ENCODE data around the gene TM4SF4.
A peak's percentile ranks its signal among the peaks of the same experiment; 100 is the strongest.
"Not testable (repeated sequence)": the region's sequence is repeated elsewhere in the genome, so short reads cannot be mapped to it uniquely, and the experiment has no call there.

Gene TM4SF4, protein sequence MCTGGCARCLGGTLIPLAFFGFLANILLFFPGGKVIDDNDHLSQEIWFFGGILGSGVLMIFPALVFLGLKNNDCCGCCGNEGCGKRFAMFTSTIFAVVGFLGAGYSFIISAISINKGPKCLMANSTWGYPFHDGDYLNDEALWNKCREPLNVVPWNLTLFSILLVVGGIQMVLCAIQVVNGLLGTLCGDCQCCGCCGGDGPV

DNA sequence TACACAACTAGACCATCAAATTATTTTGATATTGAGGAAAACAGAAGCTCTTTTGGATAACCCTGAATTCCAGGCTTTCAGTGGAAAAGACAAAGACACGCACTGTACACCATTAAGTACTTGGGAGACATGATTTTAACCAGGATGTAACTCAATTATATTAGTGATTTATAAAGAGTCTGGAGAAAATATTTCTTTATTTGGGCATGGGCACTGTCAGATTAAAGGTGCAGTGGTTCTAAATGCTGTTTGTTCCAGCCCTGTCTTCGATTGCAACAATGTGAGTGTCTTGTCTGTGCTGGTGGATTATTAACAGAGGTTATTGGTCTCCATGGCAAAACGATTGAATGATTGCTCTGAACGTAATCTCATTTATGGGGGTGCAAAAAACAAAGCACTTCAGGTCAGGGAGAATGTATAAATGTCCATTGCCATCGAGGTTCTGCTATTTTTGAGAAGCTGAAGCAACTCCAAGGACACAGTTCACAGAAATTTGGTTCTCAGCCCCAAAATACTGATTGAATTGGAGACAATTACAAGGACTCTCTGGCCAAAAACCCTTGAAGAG, at the start of gene TM4SF4:
Gene TM4SF4, plus strand, starts transcription at position 448 of the 568 bp plus-strand sequence. CDS start 181 bp downstream, outside the sequence.
- no peak for DNase-seq

DNA sequence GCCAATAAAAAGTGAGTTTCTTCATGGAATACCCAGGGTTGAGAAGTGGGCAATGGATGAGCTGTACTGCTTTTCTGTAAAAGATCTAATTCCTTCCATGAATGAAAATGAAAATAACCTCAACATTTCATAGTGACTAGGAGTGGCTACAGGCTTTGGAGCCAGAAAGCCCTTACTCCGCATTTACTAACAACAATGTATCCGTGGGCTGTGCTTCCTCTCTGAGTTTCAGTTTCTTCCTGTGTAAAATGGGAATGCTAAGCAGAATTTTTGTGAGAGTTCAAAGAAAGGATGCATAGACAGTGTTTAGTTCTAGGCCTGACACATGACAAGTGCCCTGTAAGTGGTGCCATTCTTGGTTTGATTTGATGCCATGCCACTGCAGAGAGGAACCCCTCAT, 49.6 kb upstream of the TM4SF4 start:
- DNase-seq, result peak; percentile 88

DNA sequence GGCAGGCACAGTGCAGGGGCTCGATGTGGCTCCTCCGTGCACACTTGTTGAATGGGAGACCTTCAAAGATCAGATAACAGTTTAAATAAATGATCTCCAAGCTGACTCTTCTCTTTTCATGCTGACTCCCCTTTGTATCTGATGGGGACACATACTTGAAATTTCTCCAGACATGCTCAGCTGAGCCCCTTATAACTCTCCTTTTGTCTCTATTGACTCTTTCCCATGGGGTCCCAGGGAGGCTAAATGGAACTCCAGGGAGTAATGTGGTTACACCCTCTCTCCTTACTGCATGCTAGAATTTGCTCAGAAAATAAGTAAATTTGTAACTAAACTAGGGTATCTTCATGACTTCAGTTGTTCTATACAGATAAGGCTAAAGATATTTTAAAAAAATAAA, 48.2 kb upstream of the TM4SF4 start:
- no peak for DNase-seq

DNA sequence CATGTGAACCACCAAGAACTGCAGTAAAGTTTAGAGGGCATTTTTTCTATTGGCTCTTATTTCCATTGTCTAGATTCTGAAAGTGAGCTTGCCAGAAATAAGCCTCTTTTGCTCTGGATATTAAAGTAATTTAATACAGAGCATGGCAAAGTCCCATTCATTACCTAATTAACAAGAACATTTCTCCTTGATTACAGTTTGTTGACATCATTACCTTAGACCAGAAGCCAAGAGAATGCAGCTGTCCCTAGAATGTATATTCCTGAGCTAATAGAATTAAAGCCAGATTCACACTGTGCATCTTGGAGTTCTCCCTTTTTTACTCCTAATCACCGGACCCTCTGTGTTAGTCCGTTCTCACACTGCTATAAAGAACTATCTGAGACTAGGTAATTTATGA, 46.4 kb upstream of the TM4SF4 start:
- DNase-seq, result no peak

DNA sequence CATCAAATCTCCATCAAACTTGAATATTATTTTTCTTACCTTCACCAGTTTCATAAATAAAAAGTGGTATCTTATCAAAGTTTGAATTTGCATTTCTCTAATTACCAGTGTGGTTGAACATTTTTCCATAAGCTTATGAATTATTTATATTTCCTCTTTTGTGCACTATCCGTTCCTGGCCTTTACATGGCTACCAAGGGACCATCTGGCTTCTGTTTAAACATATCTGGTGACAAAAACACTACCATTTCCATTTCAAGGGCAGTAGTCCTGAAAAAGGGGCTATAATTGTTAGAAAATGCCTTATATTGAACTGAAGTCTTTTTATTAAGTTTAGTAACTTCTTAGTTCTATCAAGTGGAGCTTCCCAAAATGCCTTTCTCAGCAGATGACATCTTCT, 44.3 kb upstream of the TM4SF4 start:
- no peak for DNase-seq

DNA sequence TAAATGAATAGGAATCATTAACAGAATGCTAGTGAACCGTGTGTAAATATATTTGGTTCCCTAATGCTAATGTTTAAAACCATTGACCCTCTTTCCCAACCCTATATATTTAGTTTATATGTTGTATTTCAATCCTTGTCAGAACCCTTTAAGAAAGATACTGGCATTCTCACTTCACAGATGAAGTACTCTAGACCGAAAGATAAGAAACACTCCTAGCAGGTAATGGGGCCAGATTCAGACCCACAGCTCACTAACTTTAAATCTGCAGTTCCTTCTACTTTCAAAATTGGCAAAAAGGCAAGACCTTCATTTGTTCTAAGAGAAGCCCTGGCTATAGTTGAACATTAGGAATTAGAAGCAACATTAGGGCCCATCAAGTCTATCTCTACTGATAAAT, 42.3 kb upstream of the TM4SF4 start:
- DNase-seq, result no peak

DNA sequence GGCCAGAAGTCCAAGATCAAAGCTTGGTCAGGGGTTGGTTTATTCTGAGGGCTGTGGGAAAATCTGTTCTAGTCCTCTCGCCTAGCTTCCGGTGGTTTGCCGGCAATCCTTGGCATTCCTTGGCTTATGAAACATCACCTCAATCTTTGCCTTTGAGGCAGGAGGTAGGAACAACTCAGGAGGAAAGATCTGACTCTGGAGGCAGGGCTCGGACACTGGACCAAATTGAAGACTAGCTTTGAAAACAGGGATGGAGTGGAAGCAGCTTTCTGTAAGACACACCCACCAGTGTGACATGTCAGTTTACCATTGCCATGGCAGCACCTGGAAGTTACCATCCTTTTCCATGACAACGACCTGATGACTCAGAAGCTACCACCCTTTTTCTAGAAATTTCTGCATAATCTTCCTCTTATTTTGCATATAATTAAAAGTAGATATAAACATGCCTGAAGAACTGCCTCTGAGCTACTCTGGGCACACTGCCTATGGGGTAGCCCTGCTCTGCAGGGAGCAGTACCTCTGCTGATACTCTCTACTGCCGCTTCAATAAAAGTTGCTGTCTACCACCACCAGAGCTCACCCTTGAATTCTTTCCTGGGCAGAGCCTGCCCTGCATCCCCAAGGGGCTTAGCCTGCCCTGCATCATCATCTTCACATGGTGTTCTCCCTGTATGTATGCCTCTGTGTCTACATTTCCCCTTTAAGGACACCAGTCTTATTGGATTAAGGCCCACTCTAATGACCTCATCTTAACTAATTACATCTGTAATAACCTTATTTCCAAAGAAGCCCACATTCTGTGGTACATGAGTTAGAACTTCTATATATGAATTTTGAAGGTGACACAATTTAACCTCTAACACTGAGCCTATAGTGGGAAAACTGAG, 38.3 kb upstream of the TM4SF4 start:
- no peak for DNase-seq

DNA sequence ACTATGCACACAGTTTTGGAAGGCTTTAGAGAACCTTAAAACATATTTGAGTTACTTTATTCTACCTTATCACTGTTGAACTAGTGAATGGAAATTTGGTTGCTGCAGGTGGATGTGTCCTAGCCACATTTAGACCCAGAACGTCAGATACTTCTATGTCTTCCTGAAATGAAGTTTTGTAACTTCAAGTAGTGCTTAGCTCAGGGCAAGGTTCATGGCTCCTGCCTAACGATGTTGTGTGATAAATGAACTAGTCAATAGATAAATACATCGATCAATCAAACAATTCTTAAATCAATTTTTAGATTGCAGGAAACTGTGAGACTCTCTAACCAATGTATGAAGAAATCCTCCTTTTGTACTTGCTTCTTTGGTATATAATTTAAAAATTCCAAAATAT, 37.2 kb upstream of the TM4SF4 start:
- no peak for DNase-seq

DNA sequence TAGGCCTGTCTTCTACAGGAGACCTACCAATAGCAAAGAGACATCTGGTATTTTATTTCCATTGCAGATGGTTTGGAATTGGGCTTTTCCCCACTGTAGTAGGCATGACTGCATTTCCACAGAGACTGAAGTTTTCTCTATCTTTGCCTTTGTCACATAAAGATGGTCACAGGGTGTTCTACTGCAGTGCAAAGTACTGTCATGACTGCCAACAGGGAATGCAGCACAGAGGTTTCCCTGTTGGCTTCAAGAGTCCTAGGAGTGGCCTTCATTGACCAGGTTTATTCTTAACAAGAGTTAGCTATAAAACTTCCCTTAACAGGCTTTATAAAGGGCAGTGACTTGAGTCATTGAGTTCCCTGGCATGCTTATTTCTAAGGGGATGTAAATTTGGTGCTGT, 36.8 kb upstream of the TM4SF4 start:
- DNase-seq, result no peak

DNA sequence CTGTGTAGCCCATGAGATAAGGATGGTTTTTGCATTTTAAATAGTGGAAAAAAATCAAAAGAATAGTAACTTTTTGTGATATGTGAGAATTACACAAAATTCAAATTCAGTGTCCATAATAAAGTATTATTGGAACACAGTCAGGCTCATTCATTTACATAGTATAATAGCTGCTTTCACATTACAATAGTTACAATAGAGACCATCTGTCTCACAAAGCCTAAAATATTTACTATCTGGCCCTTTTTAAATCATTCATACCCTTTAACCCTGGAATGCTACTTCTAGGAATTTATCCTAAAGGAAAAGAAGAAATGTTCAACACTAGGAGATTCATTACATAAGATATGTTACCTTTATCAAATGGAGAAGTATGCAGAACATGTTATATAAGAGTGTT, 35.5 kb upstream of the TM4SF4 start:
- no peak for DNase-seq

DNA sequence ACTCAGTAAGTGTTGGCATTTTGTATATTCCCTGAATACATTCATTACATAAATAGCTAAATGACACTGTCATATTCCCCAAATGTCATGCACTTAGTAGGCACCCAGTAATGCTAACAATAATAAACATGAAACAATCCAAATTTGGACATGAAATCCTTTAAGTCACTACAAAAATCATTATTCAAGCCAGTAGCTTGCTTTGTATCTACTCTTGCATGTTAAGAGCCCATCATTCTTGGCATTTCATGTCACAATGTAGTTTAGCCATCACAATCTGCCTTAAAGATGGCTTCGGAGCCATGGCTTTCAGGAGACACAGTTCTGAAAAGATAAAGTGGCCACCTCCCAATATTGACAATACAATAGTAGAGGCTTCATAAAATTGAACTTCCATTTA, 32.9 kb upstream of the TM4SF4 start:
- no peak for DNase-seq

DNA sequence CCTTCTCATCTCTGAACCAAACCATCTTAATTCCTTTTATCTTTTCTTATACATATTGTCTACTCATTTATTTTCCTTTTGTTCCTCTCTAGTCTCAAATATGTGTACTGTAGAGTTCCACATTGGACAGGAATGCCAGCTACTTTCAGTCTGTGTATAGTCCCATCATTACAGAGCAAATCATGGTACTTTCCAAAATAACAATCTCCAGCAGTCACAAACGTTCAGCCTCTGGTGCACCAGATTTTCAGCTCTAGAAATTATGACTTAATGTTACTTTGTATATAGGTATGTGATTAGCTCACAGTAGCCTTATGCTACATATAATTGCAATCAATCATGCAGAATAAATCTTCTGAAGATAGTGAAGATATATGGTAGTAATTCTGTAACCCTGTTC, 32.5 kb upstream of the TM4SF4 start:
- no peak for DNase-seq

DNA sequence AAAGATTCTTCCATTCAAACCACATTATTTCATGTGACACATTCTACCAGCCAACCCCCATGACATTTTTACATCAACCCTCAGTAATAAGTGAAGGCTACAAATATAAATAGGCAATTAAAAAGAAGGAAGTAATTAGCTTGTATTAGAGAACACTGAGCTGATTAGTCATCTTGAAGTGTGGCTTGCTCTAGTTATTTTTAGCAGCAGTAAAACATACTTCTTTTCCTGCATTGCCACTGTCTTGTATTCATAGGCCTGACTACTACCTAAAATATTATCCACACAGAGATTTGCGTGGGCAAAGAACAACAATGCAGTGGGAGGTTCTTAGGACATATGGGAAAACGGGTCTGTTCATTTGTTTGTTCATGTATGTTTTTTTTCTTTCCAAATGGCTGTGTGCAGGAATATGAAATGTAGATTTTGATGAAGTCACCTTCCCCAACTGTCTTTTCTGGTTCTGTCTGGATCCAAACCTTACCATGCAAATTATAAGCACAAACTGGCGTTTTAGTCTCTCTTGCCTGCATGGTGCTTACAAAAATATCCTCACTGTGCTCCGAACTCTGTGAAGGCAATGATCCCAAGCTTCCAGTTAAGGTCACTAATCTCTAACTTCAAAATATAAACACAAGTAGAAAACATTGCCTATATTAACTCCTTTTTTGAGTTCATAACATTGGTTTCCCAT, 31.5 kb upstream of the TM4SF4 start:
- DNase-seq, result peak; percentile 60

DNA sequence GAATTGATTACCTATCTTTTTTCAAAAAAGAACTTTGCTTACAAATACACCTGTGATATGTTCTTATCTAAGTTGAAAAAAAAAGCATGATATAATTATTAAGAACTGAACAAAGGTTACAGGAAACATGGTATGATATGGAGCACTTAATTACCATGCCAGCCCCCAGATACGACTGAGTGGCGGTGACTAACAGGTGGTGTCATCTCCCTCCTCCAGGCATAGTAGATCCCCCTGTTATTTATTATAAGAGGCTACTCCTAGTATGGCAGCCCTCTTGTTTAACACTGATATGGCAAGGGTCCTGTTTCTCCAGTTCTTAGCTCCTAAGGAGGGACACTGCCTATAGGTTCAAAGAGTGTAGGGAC, 31.0 kb upstream of the TM4SF4 start:
- no peak for DNase-seq

DNA sequence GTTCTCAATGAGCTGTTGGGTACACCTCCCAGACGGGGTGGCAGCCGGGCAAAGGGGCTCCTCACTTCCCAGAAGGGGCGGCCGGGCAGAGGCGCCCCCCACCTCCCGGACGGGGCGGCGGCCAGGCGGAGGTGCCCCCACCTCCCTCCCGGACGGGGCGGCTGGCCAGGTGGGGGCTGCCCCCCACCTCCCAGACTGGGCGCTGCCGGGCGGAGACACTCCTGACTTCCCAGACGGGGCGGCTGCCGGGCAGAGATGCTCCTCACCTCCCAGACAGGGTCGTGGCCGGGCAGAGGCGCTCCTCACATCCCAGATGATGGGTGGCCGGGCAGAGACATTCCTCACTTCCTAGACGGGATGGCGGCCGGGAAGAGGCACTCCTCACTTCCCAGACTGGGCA, 29.6 kb upstream of the TM4SF4 start:
- not testable (repeated sequence) for DNase-seq

DNA sequence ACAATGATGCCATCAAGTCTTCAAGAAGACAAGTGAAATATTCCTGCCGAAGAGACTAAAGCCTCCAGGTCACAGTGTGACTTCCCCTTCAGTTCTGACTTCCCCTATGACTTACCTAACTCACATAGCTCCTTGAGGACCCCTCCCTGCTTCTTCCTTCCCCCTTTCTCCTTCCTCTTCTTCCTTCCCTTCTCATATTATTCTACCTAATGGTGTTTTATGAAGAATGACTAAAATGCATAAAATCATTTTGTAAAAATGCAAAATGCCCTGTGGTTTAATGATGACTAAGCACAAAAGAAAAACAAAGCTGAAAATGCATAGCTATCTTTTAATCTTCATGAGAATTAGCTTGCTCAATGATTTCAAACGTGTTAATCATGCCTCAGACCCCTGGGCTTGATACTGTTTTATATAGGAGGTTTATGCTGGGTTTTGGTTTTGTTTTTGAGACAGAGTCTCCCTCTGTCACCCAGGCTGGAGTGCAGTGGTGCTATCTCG, 26.1 kb upstream of the TM4SF4 start:
- DNase-seq, result peak; percentile 83

DNA sequence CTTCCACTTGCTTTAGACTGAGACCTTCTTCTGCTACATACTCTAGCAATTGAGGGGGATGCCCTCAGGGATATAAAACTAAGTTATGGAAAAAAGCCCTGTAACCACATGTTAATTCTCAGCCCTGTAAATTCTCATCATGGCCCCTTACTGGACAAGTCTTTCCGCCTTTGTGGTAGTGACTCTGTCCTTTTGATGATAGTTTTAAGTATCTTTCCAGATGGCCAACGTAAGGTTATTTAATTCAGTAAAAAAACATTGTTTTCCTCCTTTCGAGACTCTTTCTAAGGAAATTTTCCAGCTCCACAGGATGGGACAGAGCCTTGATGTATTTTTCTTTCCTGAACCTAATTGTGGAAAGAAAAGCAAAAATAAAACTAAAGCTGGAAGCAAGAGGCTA, 25.3 kb upstream of the TM4SF4 start:
- no peak for DNase-seq

DNA sequence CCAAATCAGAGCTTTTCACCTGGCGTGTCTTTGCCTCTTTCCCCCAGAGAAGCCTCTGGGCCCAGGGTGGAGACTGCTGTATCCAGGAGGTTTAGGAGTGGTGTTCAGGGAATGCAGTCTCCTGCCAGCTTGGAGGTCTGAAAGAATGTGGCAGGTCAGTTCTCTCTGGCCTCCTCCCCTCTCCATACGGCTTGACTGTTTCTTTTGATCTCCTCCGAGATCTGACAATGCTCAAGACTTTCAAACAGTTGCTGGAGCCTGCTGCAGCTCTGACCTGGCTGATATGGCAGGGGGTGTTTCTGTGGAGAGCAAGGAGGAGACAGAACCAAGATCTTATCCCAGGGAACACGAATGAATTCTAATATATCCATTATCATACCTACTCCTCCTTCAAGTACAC, 24.7 kb upstream of the TM4SF4 start:
- DNase-seq, result no peak

DNA sequence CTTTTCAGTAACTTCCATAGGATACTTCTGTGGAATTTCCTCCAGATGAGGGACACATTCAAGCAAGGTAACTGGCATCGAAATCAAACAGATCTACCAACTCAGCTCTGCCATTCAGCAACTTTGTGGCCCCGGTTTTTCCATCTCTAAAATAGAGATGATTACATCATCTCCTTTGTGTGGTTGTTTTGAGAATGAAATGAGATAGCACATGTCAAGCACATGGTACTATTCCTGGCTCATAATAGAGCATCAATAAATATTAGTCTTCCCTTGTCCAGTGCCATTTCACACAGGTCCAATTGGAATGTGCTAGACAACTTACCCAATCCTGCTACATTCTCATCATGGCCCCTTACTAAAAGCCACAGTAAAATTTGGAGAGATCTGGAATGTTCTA, 24.2 kb upstream of the TM4SF4 start:
- DNase-seq, result no peak

DNA sequence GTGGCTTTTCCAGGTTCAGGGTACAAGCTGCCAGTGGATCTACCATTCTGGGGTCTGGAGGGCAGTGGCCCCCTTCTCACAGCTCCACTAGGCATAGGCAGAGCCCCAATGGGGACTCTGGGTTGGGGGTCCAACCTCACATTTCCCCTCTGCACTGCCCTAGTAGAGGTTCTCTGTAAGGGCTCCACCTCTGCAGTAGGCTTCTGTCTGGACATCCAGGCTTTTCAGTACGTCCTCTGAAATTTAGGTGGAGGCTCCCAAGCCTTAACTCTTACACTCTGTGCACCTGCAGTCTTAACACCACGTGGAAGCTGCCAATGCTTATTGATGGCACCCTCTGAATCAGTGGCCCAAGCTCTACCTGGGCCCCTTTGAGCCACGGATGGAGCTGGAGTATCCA, 22.5 kb upstream of the TM4SF4 start:
- no peak for DNase-seq

DNA sequence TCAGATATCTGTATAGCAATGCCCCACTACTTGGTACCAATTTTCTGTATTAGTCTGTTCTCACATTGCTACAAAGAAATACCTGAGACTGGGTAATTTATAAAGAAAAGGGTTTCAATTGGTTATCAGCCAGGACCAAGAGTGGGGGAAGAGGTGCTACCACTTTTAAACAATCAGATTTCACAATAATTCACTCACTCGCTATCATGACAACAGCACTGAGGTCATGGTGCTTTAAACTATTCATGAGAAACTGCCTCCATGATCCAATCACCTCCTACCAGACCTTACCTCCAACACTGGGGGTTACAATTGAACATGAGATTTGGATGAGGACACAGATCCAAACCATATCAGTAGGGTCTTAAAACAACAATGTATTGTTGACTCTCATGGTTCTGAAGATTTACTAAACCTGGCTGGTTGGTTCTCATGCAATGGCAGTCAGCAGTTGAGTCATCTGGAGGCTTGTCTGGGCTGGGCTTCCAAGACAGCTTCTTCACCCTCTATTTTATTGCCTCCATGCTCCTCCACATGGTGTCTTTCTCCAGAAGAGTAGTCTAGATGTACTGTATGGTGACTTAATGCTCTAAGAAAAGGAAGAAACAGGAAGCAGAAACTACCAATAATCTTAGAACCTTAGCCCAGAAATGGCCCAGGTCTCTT, 21.2 kb upstream of the TM4SF4 start:
- no peak for DNase-seq

DNA sequence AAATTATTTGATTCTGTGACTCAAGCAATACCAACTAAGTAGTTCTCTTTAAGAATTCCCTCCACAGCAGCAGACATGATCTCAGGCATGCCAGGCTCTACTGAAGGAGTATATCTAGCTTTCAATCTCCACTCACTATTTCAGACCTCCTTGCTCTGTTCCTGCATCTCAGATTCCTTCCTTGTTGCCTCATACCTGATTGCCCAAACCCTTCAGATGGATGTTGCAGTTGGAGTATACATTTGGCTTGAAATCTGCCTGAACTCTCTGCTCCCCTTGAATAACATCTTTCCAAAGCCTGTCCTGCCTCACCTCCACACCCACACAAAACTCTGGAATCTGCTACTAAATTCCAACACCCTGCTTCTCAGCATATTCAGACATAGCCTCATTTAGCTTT, 19.8 kb upstream of the TM4SF4 start:
- no peak for DNase-seq

DNA sequence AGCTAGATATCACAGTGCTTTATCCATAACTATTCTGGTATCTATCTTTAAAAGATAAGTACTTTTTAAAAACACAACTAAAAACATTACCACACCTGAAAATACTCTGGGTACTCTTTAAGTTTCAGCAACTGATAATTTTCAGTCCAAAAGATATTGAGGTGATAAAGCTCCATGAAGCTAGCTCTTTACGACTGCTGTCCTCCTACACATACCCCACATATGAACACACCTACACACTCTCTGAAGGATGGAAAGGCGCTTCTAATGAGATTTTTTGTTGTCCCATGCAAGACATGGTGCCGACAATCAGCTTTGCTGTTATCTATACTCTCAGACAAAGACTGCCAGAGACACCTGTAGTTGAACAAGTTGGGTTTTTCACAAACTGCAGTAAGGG, 19.1 kb upstream of the TM4SF4 start:
- DNase-seq, result no peak

All from inflammatory macrophage treated with lipopolysaccharide for 4 hours (primary cell).